Neural progenitor cell (in vitro differentiated cells): ENCODE results near the gene TAX1BP3. TPM values are rescaled to one million over a fixed set of nuclear protein-coding genes. Genes with fewer than 3 reads are reported as not detected.

Source experiments
- DNase-seq: peaks from one replicate; pipeline ENCODE4 v3.0.0-alpha.2; 2016; ENCODE audit warnings: low spot score
- H2AFZ ChIP-seq: fragments of 200-600 bp; sonication (generic); replicated peaks from 2 replicates; pipeline ENCODE4 v1.6.1; 2016; ENCODE audit warnings: antibody characterized with exemption
- H3F3A ChIP-seq: fragments of 200-600 bp; sonication (generic); 2 replicates; pipeline ENCODE4 v1.6.1; 2016; ENCODE audit warnings: antibody characterized with exemption, low read depth
- H3K27ac ChIP-seq: fragments of 200-600 bp; sonication (generic); 2 replicates; pipeline ENCODE4 v1.5.1; 2016; ENCODE audit warnings: mild to moderate bottlenecking
- H3K27me3 ChIP-seq: fragments of 200-600 bp; sonication (generic); 2 replicates; pipeline ENCODE4 v1.6.1; 2016; ENCODE audit warnings: mild to moderate bottlenecking, moderate library complexity
- H3K36me3 ChIP-seq: fragments of 200-600 bp; sonication (generic); 2 replicates; pipeline ENCODE4 v1.5.1; 2016
- H3K4me1 ChIP-seq: fragments of 200-600 bp; sonication (generic); 2 replicates; pipeline ENCODE4 v1.6.1; 2016; ENCODE audit warnings: mixed run types
- H3K4me2 ChIP-seq: fragments of 200-600 bp; sonication (generic); 2 replicates; pipeline ENCODE4 v1.6.1; 2016
- H3K4me3 ChIP-seq: fragments of 200-600 bp; sonication (generic); 2 replicates; pipeline ENCODE4 v1.5.1; 2016
- H3K79me2 ChIP-seq: fragments of 200-600 bp; sonication (generic); 2 replicates; pipeline ENCODE4 v1.6.1; 2016; ENCODE audit warnings: low read depth
- H3K9ac ChIP-seq: fragments of 200-600 bp; sonication (generic); 2 replicates; pipeline ENCODE4 v1.6.1; 2016
- H3K9me3 ChIP-seq: fragments of 200-600 bp; sonication (generic); 2 replicates; pipeline ENCODE4 v1.5.1; 2016; ENCODE audit warnings: low read depth
- H4K20me1 ChIP-seq: fragments of 200-600 bp; sonication (generic); 2 replicates; pipeline ENCODE4 v1.6.1; 2016; ENCODE audit warnings: low read depth
- H3K27ac Mint-ChIP-seq: 3 replicates; pipeline ENCODE4 v1.8.0; 2021; ENCODE audit warnings: mixed read lengths
- H3K27me3 Mint-ChIP-seq: 2 replicates; pipeline ENCODE4 v1.8.0; 2022; ENCODE audit warnings: low read depth, mild to moderate bottlenecking, inconsistent platforms, moderate library complexity, mixed read lengths; ENCODE audit not compliant: insufficient read depth
- H3K36me3 Mint-ChIP-seq: 3 replicates; pipeline ENCODE4 v1.8.0; 2021; ENCODE audit warnings: mixed read lengths
- H3K4me1 Mint-ChIP-seq: 3 replicates; pipeline ENCODE4 v1.8.0; 2021; ENCODE audit warnings: mixed read lengths
- H3K4me3 Mint-ChIP-seq: 3 replicates; pipeline ENCODE4 v1.8.0; 2021; ENCODE audit warnings: mild to moderate bottlenecking, moderate library complexity, mixed read lengths
- H3K9me3 Mint-ChIP-seq: 3 replicates; pipeline ENCODE4 v1.8.0; 2020; ENCODE audit warnings: mixed read lengths
- EZH2 ChIP-seq: fragments of 200-600 bp; sonication (generic); IDR thresholded peaks from 2 replicates; pipeline ENCODE4 v1.6.1; 2017; ENCODE audit warnings: antibody characterized with exemption, mild to moderate bottlenecking, moderate library complexity
- EZH2phosphoT487 ChIP-seq: fragments of 200-600 bp; sonication (generic); IDR thresholded peaks from 2 replicates; pipeline ENCODE4 v1.6.1; 2017; ENCODE audit warnings: antibody characterized with exemption
- total RNA-seq: library from RNA; depleted of rRNA; stranded (reverse); fragments of >200 nt; gene quantifications from 2 replicates; pipeline ENCODE4 v1.2.3, GENCODE V29; 2015; ENCODE audit warnings: low replicate concordance
- TF ChIP-seq, protein P1 (sequence below): fragments of 200-600 bp; sonication (generic); IDR thresholded peaks from 2 replicates; pipeline ENCODE4 v1.5.1; 2017; ENCODE audit warnings: antibody characterized with exemption, mild to moderate bottlenecking

The TAX1BP3 gene
- total RNA-seq, 1 donor from 2014 or later, result 27.3 TPM

DNA sequence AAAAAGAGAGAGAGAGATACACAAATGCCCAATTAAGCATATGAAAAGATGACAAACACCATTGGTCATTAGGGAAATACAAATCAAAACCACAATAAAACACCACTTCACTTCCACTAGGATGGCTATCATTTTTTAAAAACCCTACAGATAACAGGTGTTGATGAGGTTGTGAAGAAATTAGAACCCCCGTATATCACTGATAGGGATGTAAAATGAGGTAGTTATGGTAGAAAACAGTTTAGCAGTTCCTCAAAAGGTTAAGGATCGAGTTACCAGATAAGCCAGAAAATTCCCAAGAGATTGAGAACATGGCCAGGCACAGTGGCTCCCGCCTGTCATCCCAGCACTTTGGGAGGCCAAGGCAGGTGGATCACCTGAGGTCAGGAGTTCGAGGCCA is 24.8 kb upstream of the TAX1BP3 start:
- H3K27ac ChIP-seq, result no peak overlapping the region
- peaks cover 12% of the 10 kb centered on the region for H4K20me1 ChIP-seq
- H3K27me3 ChIP-seq, result peaks cover 45% of the 10 kb centered on the region
- peaks cover 16% of the 10 kb centered on the region for H3K4me1 ChIP-seq
- H3K27ac Mint-ChIP-seq, result no peak overlapping the region
- H3K4me1 Mint-ChIP-seq, result peaks cover 11% of the 10 kb centered on the region
- H3K9me3 Mint-ChIP-seq, result peaks cover 3% of the 10 kb centered on the region
- no peak overlapping the region for H3K4me2 ChIP-seq
- H3K9me3 ChIP-seq, result no peaks in the 10 kb centered on the region
- no peaks in the 10 kb centered on the region for H3K36me3 ChIP-seq
- H3K36me3 Mint-ChIP-seq, result no peaks in the 10 kb centered on the region
- no peaks in the 10 kb centered on the region for H3K79me2 ChIP-seq
- DNase-seq, result no peak
- peaks cover 3% of the 10 kb centered on the region for H3F3A ChIP-seq
- TF ChIP-seq, protein P1, sequence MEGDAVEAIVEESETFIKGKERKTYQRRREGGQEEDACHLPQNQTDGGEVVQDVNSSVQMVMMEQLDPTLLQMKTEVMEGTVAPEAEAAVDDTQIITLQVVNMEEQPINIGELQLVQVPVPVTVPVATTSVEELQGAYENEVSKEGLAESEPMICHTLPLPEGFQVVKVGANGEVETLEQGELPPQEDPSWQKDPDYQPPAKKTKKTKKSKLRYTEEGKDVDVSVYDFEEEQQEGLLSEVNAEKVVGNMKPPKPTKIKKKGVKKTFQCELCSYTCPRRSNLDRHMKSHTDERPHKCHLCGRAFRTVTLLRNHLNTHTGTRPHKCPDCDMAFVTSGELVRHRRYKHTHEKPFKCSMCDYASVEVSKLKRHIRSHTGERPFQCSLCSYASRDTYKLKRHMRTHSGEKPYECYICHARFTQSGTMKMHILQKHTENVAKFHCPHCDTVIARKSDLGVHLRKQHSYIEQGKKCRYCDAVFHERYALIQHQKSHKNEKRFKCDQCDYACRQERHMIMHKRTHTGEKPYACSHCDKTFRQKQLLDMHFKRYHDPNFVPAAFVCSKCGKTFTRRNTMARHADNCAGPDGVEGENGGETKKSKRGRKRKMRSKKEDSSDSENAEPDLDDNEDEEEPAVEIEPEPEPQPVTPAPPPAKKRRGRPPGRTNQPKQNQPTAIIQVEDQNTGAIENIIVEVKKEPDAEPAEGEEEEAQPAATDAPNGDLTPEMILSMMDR, result no peak
- TF ChIP-seq EZH2phosphoT487 (no peak), EZH2 (no peak)
- H3K4me3 Mint-ChIP-seq, result no peak overlapping the region
- peaks cover 35% of the 10 kb centered on the region for H3K27me3 Mint-ChIP-seq
- no peak overlapping the region for H3K9ac ChIP-seq
- H2AFZ ChIP-seq, result no peak overlapping the region
- H3K4me3 ChIP-seq, result no peak overlapping the region

DNA sequence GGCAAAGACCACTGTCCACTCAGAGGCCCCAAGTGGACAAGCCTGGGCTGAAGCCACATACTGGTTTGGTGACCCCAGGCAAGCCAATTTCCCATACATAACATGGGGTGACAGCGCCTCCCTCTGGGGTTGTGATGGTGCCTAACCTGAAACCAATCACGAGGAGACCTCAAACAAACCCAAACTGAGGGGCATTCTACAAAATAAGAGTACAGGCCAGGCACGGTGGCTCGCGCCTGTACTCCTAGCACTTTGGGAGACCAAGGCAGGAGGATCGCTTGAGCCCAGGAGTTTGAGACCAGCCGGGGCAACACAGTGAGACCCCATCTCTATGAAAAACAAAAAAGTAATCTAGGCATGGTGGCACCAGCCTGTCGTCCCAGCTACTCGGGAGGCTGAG is 24.0 kb upstream of the TAX1BP3 start:
- H3K9me3 Mint-ChIP-seq, result no peaks in the 10 kb centered on the region
- Histone ChIP-seq H2AFZ (no peak overlapping the region), H3K4me3 (no peak overlapping the region), H3K4me2 (no peak overlapping the region), H3K9me3 (no peaks in the 10 kb centered on the region), H3K27ac (no peak overlapping the region), H3K4me1 (peaks cover 19% of the 10 kb centered on the region), H3K79me2 (no peaks in the 10 kb centered on the region), H4K20me1 (peaks cover 12% of the 10 kb centered on the region), H3K9ac (no peak overlapping the region), H3F3A (peaks cover 6% of the 10 kb centered on the region), H3K27me3 (peaks cover 37% of the 10 kb centered on the region), H3K36me3 (no peaks in the 10 kb centered on the region)
- H3K36me3 Mint-ChIP-seq, result no peaks in the 10 kb centered on the region
- peaks cover 11% of the 10 kb centered on the region for H3K4me1 Mint-ChIP-seq
- no peak for DNase-seq
- peaks cover 30% of the 10 kb centered on the region for H3K27me3 Mint-ChIP-seq
- no peak overlapping the region for H3K27ac Mint-ChIP-seq
- no peak overlapping the region for H3K4me3 Mint-ChIP-seq
- TF ChIP-seq EZH2phosphoT487 (no peak), EZH2 (no peak)
- TF ChIP-seq, protein P1, result peak; percentile 29

DNA sequence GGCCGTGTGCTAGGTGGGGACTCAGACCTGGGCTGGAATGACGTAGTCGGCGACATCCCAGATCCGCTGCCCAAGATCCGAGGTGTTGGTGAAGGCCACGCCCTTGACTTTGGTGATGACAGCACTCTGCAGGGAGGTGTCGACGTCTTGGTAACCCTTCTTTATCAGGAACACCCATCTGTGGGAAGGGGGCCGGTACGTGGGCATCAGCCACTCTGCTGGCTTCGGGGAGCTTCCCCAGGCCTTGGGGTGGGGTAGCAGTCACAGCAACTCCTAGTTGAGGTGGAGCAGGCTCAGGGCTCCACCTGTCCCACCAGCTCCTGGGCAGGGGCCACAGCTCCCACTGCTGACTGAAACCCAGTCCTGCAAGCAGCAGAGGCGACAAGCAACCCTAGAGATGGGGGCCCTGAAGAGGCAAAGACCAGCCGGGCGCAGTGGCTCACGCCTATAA is 23.3 kb upstream of the TAX1BP3 start:
- Histone ChIP-seq H3K27ac (no peak overlapping the region), H3F3A (peaks cover 6% of the 10 kb centered on the region), H3K4me2 (no peak overlapping the region), H3K4me1 (peaks cover 19% of the 10 kb centered on the region), H3K79me2 (no peaks in the 10 kb centered on the region), H3K9ac (no peak overlapping the region), H3K27me3 (peaks cover 30% of the 10 kb centered on the region), H4K20me1 (peaks cover 12% of the 10 kb centered on the region), H3K36me3 (no peaks in the 10 kb centered on the region), H3K4me3 (no peak overlapping the region), H3K9me3 (no peaks in the 10 kb centered on the region), H2AFZ (no peak overlapping the region)
- no peak for TF ChIP-seq EZH2
- TF ChIP-seq EZH2phosphoT487, result no peak
- TF ChIP-seq, protein P1, result no peak
- Mint-ChIP-seq H3K36me3 (no peaks in the 10 kb centered on the region), H3K4me1 (peaks cover 11% of the 10 kb centered on the region), H3K27me3 (peaks cover 28% of the 10 kb centered on the region), H3K4me3 (no peak overlapping the region), H3K27ac (no peak overlapping the region), H3K9me3 (no peaks in the 10 kb centered on the region)
- DNase-seq, result no peak
